ENCODE results near the gene NOTCH2.

GRCh38 chr1:119888476-119888875, 181.0 kb downstream of the NOTCH2 start:
- TF ChIP-seq CTCF (conservative IDR thresholded peaks at IDR 0.05; ENCODE audit: low read depth, low read length): no peak
- no peak for TF ChIP-seq EZH2 (IDR thresholded peaks at IDR 0.05; ENCODE audit: low read length, unreplicated experiment)
- no peak for TF ChIP-seq EZH2phosphoT487 (IDR thresholded peaks at IDR 0.05; ENCODE audit: borderline replicate concordance, low read length)

Measured in PC-3 (cell line).